Fibroblast of pulmonary artery (primary cell): ENCODE measurements around the gene APOM.
A peak's percentile ranks its signal among the peaks of the same experiment; 100 is the strongest.

ENCODE experiments used
- DNase-seq: peaks from one replicate; pipeline ENCODE4 v3.0.0-alpha.2; 2010; ENCODE audit warnings: low read depth
- H3K4me3 ChIP-seq: replicated peaks from 2 replicates; pipeline ENCODE4 v1.5.1; 2011; ENCODE audit warnings: low read depth, mild to moderate bottlenecking, control low read depth, low read length, moderate library complexity
- CTCF ChIP-seq: IDR thresholded peaks from 2 replicates; pipeline ENCODE4 v1.5.1; 2011; ENCODE audit warnings: mild to moderate bottlenecking, control low read depth, low read length, inconsistent platforms; ENCODE audit errors: missing control alignments

APOM gene

DNA sequence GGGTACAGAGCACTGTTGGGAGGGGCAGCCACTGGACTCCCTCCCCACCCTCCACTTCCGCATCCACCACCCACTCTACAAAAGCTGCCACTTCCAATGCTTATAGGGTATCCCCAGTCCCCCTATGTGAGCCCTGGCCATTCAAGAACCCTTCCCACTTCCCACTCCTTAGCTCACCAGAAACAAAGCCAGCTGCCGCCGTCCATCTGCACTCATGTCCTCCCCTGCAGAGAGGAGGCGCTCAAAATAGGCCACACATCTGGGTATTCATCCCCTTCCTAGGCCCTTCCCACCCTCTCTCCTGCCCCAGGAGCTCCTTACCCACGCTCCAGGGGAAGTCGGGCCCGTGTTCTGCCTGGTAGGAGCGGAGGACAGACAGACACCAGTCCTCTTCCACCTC, 31.6 kb downstream of the APOM start:
- H3K4me3 ChIP-seq, result no peak overlapping the region
- no peak for TF ChIP-seq CTCF
- DNase-seq, result no peak

- H3K4me3 ChIP-seq, result no peak overlapping the region
- TF ChIP-seq CTCF, result no peak
Observed at GRCh38 chr6:31687860-31688693, 32.4 kb downstream of the APOM start.

DNA sequence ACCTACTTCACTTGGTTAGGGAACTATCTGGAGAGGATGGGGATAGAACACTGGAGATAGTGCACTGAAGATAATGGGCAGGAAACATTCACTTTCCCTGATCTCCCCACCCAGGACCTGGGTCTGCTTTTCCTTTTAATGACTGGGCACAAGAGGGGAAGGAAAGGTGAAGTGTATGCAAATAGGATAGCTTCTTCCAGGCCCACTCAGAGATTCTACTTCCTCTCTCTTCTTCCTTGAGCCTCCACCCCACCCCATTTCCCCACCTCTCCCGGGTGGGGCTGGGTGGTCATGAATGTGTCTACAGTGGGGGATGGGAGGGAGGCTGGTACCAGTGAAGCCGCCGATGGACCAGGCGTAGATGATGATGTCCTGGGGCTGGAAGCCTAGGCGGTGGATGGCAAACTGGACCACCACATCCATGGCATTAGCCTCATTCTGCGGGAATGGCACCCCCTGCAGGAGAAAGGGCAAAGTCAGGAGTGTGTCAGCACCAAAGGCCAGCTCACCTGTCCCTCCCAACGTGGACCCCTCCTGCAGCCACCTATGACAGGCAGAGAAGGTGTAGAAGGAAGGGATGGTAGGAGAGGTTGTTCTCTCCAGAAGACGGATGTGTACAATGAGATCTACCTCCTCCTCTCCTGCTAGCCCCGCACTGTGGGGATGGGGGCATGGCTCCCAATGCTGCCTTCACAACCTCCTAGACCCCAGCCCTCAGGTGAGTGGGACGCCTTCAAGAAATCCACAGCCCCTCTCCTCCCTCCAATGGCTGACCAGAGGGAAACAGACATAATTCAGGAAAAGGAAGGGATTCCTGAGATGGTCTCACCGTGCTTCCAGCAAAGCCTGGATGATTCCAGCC, 33.8 kb downstream of the APOM start:
- H3K4me3 ChIP-seq, result no peak overlapping the region
- TF ChIP-seq CTCF, result peak; percentile 42
- no peak for DNase-seq

More at GRCh38 chr6:31687860-31688693, 32.4 kb downstream of the APOM start:
- DNase-seq, result no peak

DNA sequence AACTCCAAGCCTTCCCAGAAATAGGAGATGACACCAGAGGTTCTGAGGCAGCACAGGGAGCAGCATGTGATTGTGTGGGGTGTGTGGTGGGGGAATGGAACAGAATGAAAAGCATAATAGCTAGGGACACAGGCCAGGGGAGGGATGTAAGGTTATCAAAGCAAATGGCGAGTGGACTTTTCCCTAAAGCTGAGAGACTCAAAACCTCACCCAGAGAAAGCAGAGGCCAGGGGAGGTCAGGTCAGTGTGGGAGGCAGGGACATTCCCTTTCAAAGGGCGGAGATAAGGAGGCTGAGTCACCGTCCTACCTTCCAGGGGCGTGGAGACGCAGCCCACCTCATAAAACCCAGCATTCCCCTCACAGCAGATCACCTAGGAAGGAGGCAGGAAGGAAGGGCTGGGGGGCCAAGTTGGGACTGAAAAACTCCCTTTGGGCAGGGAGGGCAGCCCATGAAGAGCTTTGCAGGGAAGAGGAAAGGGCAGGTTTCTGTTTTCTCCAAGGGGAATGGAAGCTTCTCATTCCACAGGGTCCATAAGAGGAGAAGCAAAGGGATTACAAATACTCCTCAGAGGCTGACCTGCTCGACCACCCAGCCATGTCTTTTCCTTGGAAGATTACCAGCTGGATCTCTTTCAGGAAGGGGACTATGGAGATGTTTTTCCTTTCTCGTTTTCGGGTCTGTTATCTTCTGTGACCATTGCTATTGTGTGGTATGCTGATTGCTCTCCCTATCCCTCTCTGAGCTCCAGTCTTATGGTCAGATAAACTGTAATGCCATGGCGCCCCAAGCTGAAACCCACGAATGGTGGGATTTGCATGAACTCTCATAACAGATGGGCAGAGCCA, 34.8 kb downstream of the APOM start:
- no peak for DNase-seq
- TF ChIP-seq CTCF, result no peak
- no peak overlapping the region for H3K4me3 ChIP-seq

GRCh38 chr6:31691078-31691463, 35.4 kb downstream of the APOM start:
- H3K4me3 ChIP-seq, result no peak overlapping the region
- no peak for DNase-seq
- no peak for TF ChIP-seq CTCF

DNA sequence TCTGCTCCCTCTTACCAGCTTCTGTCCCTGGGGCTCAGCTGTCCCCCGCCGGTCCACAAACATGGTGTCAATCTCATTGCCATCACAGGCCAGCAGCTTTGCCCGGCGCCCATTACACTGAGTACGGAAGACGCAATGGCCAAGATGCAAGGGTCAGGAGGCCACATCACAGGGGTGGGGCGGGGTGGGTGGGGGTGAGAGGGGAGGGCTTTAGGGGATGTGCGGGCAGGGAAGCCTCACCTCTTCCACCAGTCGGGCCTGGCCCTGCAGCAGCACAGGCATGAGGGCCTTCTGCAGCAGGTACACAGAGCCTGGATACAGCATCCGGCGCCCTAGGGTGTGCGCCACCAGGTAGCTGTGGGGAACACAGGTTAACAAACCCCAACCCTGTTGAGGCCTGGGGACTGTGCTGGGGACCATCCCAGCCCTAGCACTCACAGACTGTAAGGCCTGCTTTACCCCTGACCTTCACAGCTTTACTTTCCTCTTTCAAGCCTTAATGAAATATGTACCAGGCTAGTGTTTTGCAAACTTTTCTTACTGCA, 35.9 kb downstream of the APOM start:
- H3K4me3 ChIP-seq, result no peak overlapping the region
- TF ChIP-seq CTCF, result no peak
- DNase-seq, result no peak
